H1 (cell line): Measurements from ENCODE around the gene KIR3DL3. TPM values are rescaled to one million over a fixed set of nuclear protein-coding genes. Genes with fewer than 3 reads are reported as not detected.

Experiments
- CTCF ChIA-PET: fragments of 300-600 bp; sonication (Branson Sonifier 250); formaldehyde crosslinking; loops from one replicate; lab custom pipeline; 2021; ENCODE audit not compliant: partially characterized antibody; lab: Charles Lee
- POLR2A ChIA-PET: fragments of 300-600 bp; sonication (Branson Sonifier 250); formaldehyde crosslinking; loops from one replicate; lab custom pipeline; 2021; ENCODE audit warnings: inconsistent platforms; ENCODE audit not compliant: partially characterized antibody; lab: Charles Lee
- DNase-seq, 2 experiments: peaks; one replicate each; pipeline versions ENCODE4 v3.0.0 to v3.0.0-alpha.2; 2010 to 2022; ENCODE audit warnings: low spot score in 2 of 2, low read depth in 1 of 2, mixed read lengths in 1 of 2
- FAIRE-seq: peaks from 2 replicates; lab custom pipeline; 2011; peaks lifted over from hg19 to GRCh38; lab: Jason Lieb, UNC
- H2AFZ ChIP-seq: 2 replicates; pipeline ENCODE4 v1.8.1; 2012; ENCODE audit warnings: low read length, inconsistent platforms
- H2AK5ac ChIP-seq: 2 replicates; pipeline ENCODE4 v1.6.1; 2013; ENCODE audit warnings: low read depth, low read length
- H2BK120ac ChIP-seq: replicated peaks from 2 replicates; pipeline ENCODE3; 2013; ENCODE audit warnings: low read depth, low read length, inconsistent platforms
- H2BK12ac ChIP-seq: 2 replicates; pipeline ENCODE4 v1.6.1; 2013; ENCODE audit warnings: low read depth, low read length
- H2BK15ac ChIP-seq: 2 replicates; pipeline ENCODE4 v1.6.1; 2013; ENCODE audit warnings: low read length
- H2BK20ac ChIP-seq: 2 replicates; pipeline ENCODE4 v1.6.1; 2013; ENCODE audit warnings: low read length
- H2BK5ac ChIP-seq: 2 replicates; pipeline ENCODE4 v1.6.1; 2013; ENCODE audit warnings: low read depth, low read length
- H3K14ac ChIP-seq: 2 replicates; pipeline ENCODE4 v1.6.1; 2013; ENCODE audit warnings: inconsistent platforms; ENCODE audit not compliant: insufficient read length
- H3K18ac ChIP-seq: 2 replicates; pipeline ENCODE4 v1.6.1; 2013; ENCODE audit warnings: low read length; ENCODE audit errors: extremely low read depth
- H3K23ac ChIP-seq: 2 replicates; pipeline ENCODE4 v1.6.1; 2013; ENCODE audit warnings: inconsistent platforms; ENCODE audit not compliant: insufficient read length
- H3K23me2 ChIP-seq: 2 replicates; pipeline ENCODE4 v1.6.1; 2013; ENCODE audit warnings: low read depth, low read length
- H3K27ac ChIP-seq: 2 replicates; pipeline ENCODE4 v1.6.1; 2011; ENCODE audit warnings: low read depth, low read length, inconsistent platforms
- H3K27me3 ChIP-seq, 4 experiments: replicated peaks in 1 of 4; 1 replicate in 1 of 4; 2 replicates in 3 of 4; pipeline versions ENCODE4 v1.6.1 to v1.8.1; 2011 to 2013; ENCODE audit warnings: low read length in 3 of 4, mild to moderate bottlenecking in 3 of 4, inconsistent platforms in 2 of 4, mixed read lengths in 2 of 4, moderate library complexity in 1 of 4; ENCODE audit not compliant: control insufficient read depth in 3 of 4, insufficient read depth in 3 of 4; ENCODE audit errors: extremely low read depth in 1 of 4
- H3K36me3 ChIP-seq, 4 experiments: 2 replicates each; pipeline versions ENCODE4 v1.6.1 to v1.8.1; 2011 to 2013; ENCODE audit warnings: mild to moderate bottlenecking in 4 of 4, low read length in 3 of 4, moderate library complexity in 2 of 4, control low read depth in 1 of 4, inconsistent platforms in 1 of 4; ENCODE audit not compliant: insufficient read depth in 4 of 4, control insufficient read depth in 2 of 4
- H3K4ac ChIP-seq: replicated peaks from 2 replicates; pipeline ENCODE3; 2013; ENCODE audit warnings: low read length, low read depth, mixed read lengths, inconsistent platforms; ENCODE audit not compliant: insufficient read length
- H3K4me1 ChIP-seq, 4 experiments: replicated peaks in 1 of 4; 1 replicate in 1 of 4; 2 replicates in 3 of 4; pipeline versions ENCODE4 v1.6.1 to v1.8.1; 2011 to 2013; ENCODE audit warnings: low read length in 3 of 4, inconsistent platforms in 2 of 4, mixed read lengths in 1 of 4; ENCODE audit not compliant: insufficient read depth in 4 of 4, control insufficient read depth in 3 of 4
- H3K4me2 ChIP-seq, 2 experiments: 2 replicates each; pipeline versions ENCODE4 v1.6.1 to v1.8.1; 2011 to 2013; ENCODE audit warnings: low read depth in 2 of 2, low read length in 2 of 2, control low read depth in 1 of 2, inconsistent platforms in 1 of 2, mild to moderate bottlenecking in 1 of 2; ENCODE audit not compliant: insufficient read depth in 1 of 2
- H3K4me3 ChIP-seq, 4 experiments: fragments of 200-600, 300-600 bp in 1 of 4; sonication (generic), shearing (Covaris generic), sonication (Bioruptor Twin) in 1 of 4; 2 replicates each; pipeline versions ENCODE4 v1.5.1 to v1.8.1; 2011 to 2016; ENCODE audit warnings: low read length in 4 of 4, low read depth in 3 of 4, control low read depth in 2 of 4, inconsistent platforms in 2 of 4, mild to moderate bottlenecking in 2 of 4, mixed read lengths in 1 of 4, moderate library complexity in 1 of 4; ENCODE audit not compliant: insufficient read depth in 2 of 4; ENCODE audit errors: extremely low read depth in 1 of 4
- H3K56ac ChIP-seq: replicated peaks from 2 replicates; pipeline ENCODE3; 2013; ENCODE audit warnings: low read depth, mild to moderate bottlenecking, mixed read lengths, low read length, inconsistent platforms; ENCODE audit not compliant: insufficient read length
- H3K79me1 ChIP-seq: 2 replicates; pipeline ENCODE4 v1.6.1; 2013; ENCODE audit warnings: low read depth, low read length, control low read depth
- H3K79me2 ChIP-seq, 2 experiments: 2 replicates each; pipeline versions ENCODE4 v1.6.1 to v1.8.1; 2012 to 2013; ENCODE audit warnings: low read length in 2 of 2, mild to moderate bottlenecking in 2 of 2, inconsistent platforms in 1 of 2; ENCODE audit not compliant: insufficient read depth in 2 of 2, control insufficient read depth in 1 of 2
- H3K9ac ChIP-seq, 4 experiments: replicated peaks in 1 of 4; 1 replicate in 1 of 4; 2 replicates in 3 of 4; pipeline versions ENCODE4 v1.6.1 to v1.8.1; 2011 to 2013; ENCODE audit warnings: low read depth in 3 of 4, low read length in 3 of 4, control low read depth in 2 of 4, mild to moderate bottlenecking in 2 of 4, moderate library complexity in 2 of 4, inconsistent platforms in 1 of 4; ENCODE audit errors: extremely low read depth in 1 of 4
- H3K9me3 ChIP-seq, 2 experiments: 2 replicates each; pipeline versions ENCODE4 v1.6.1 to v1.8.1; 2012 to 2013; ENCODE audit warnings: mild to moderate bottlenecking in 2 of 2, moderate library complexity in 2 of 2, control low read depth in 1 of 2, inconsistent platforms in 1 of 2, low read depth in 1 of 2, low read length in 1 of 2, mixed read lengths in 1 of 2; ENCODE audit not compliant: insufficient read depth in 2 of 2
- H4K20me1 ChIP-seq, 2 experiments: replicated peaks in 1 of 2; 2 replicates each; pipeline versions ENCODE3 to v1.8.1; 2011 to 2013; ENCODE audit warnings: inconsistent platforms in 2 of 2, low read length in 2 of 2, mild to moderate bottlenecking in 1 of 2; ENCODE audit not compliant: insufficient read depth in 2 of 2, control insufficient read depth in 1 of 2
- H4K5ac ChIP-seq: 2 replicates; pipeline ENCODE4 v1.6.1; 2013; ENCODE audit warnings: low read length, low read depth, mixed read lengths, inconsistent platforms; ENCODE audit not compliant: insufficient read length
- H4K8ac ChIP-seq: 2 replicates; pipeline ENCODE4 v1.8.0; 2013; ENCODE audit warnings: mild to moderate bottlenecking, moderate library complexity, low read length, inconsistent platforms; ENCODE audit not compliant: insufficient read depth; ENCODE audit errors: extremely low read depth
- H4K91ac ChIP-seq: replicated peaks from 2 replicates; pipeline ENCODE3; 2013; ENCODE audit warnings: low read length, mixed read lengths, inconsistent platforms; ENCODE audit not compliant: insufficient read length
- HDAC2 ChIP-seq, 2 experiments: fragments of 300-600 bp in 1 of 2; sonication (generic) in 1 of 2; IDR thresholded peaks; 2 replicates each; pipeline ENCODE4 v1.6.1; 2011 to 2012; ENCODE audit warnings: low read depth in 2 of 2, low read length in 2 of 2, mild to moderate bottlenecking in 2 of 2, moderate library complexity in 2 of 2, borderline replicate concordance in 1 of 2, inconsistent platforms in 1 of 2
- WGBS, 2 experiments: shearing (Covaris generic) in 1 of 2; methylation state at CpG; one replicate each; pipeline versions ENCODE4 v1.1.6 to v1.1.7; 2013 to 2015; ENCODE audit warnings: low lambda C conversion rate in 2 of 2, mixed read lengths in 2 of 2, inconsistent platforms in 1 of 2, low coverage in 1 of 2, missing lambda C conversion rate in 1 of 2; ENCODE audit not compliant: insufficient replicate concordance in 2 of 2, insufficient coverage in 1 of 2, insufficient read length in 1 of 2; ENCODE audit errors: extremely low coverage in 1 of 2, missing lambda C conversion rate in 1 of 2; 5-methylcytosine and 5-hydroxymethylcytosine counted together
- polyA plus RNA-seq, 7 experiments: library from polyadenylated mRNA; depleted of rRNA in 3 of 7; stranded (reverse) in 5 of 7; unstranded in 2 of 7; fragments of >200 nt in 5 of 7; fragments of 200-250 nt in 2 of 7; gene quantifications; 1 replicate in 5 of 7; 2 replicates in 1 of 7; 4 replicates in 1 of 7; pipeline versions ENCODE4 v1.2.1 to v1.2.3, GENCODE V29; 2011 to 2013; ENCODE audit warnings: missing spikeins in 2 of 7, mixed read lengths in 2 of 7
- total RNA-seq: library from RNA; stranded (reverse); fragmentation: NEBNext Ultra II Directional; extraction: Animal tissue kit (Norgen Biotek cat#: 25700); gene quantifications from 2 replicates; pipeline ENCODE4 v1.2.1, GENCODE V29; 2021

Gene KIR3DL3
- total and polyA plus RNA-seq, 2 of the 8 experiments (the other 6 are each of a cell fraction or from before 2014, with no cell fraction given): not detected

GRCh38 chr19:54739587-54740497, 15.6 kb downstream of the KIR3DL3 start:
- no peak overlapping the region for H3K18ac ChIP-seq
- no peaks in the 10 kb centered on the region for H3K79me1 ChIP-seq
- no peaks in the 10 kb centered on the region for H3K23me2 ChIP-seq
- H3K4me2 ChIP-seq: no peak overlapping the region
- no peak overlapping the region for H2BK5ac ChIP-seq
- H2AFZ ChIP-seq: no peak overlapping the region
- H2BK20ac ChIP-seq: no peak overlapping the region
- H3K79me2 ChIP-seq: no peaks in the 10 kb centered on the region
- H2BK15ac ChIP-seq: no peak overlapping the region
- no peak overlapping the region for H4K5ac ChIP-seq
- no peak overlapping the region for H4K8ac ChIP-seq
- no peak for DNase-seq
- no peaks in the 10 kb centered on the region for H3K36me3 ChIP-seq
- H3K9me3 ChIP-seq: peaks cover 32 to 77% of the 10 kb centered on the region in 2 experiments; a peak in 3 of 4 replicates
- no peak overlapping the region for H3K56ac ChIP-seq
- no peaks in the 10 kb centered on the region for H3K27me3 ChIP-seq
- H2BK12ac ChIP-seq: no peak overlapping the region
- H3K4me1 ChIP-seq: no peaks in the 10 kb centered on the region
- 83% methylated on average over 9 of the region's 13 CpGs; no CpG with 5 or more reads in 1 of the 2 experiments for WGBS, 2 experiments
- no peak for TF ChIP-seq HDAC2 (IDR thresholded peaks at IDR 0.05; ENCODE audit: borderline replicate concordance in 1 of 2, low read depth in 2 of 2, low read length in 2 of 2)
- H4K91ac ChIP-seq: no peak overlapping the region
- no peak overlapping the region for H3K4ac ChIP-seq
- no peak overlapping the region for H3K4me3 ChIP-seq
- no peak for FAIRE-seq
- no peak overlapping the region for H3K27ac ChIP-seq
- ChIA-PET CTCF (no interaction called here), POLR2A (no interaction called here)
- no peaks in the 10 kb centered on the region for H4K20me1 ChIP-seq
- H2BK120ac ChIP-seq: no peak overlapping the region
- no peak overlapping the region for H2AK5ac ChIP-seq
- no peak overlapping the region for H3K23ac ChIP-seq
- no peak overlapping the region for H3K14ac ChIP-seq
- H3K9ac ChIP-seq: no peak overlapping the region
